Panc1 (cell line): ENCODE results near the gene C14orf132. TPM values are rescaled to one million over a fixed set of nuclear protein-coding genes. Genes with fewer than 3 reads are reported as not detected.

Source experiments
- ATAC-seq: fragments of 200-7000 bp; cut with Tn5 transposase; 2 replicates; pipeline ENCODE4 v1.9.1; 2020; ENCODE audit warnings: mild to moderate bottlenecking, moderate library complexity
- BruUV-seq: library from RNA; stranded (reverse); fragments of 400-500 nt; replicated peaks from 2 replicates; lab custom pipeline; 2021; lab: Mats Ljungman, UMichigan
- CTCF ChIA-PET: fragments of 300-600 bp; sonication (Branson Sonifier 250); formaldehyde crosslinking; loops from one replicate; lab custom pipeline; 2022; ENCODE audit warnings: antibody characterized with exemption; lab: Charles Lee
- POLR2A ChIA-PET: fragments of 300-600 bp; sonication (Branson Sonifier 250); formaldehyde crosslinking; loops from one replicate; lab custom pipeline; 2022; ENCODE audit warnings: antibody characterized with exemption; lab: Charles Lee
- DNase-seq: peaks from one replicate; pipeline ENCODE4 v3.0.0-alpha.2; 2010; ENCODE audit warnings: low read depth, low spot score
- H3K27ac ChIP-seq: 2 replicates; pipeline ENCODE4 v1.5.1; 2011; ENCODE audit warnings: mild to moderate bottlenecking, low read length, inconsistent platforms
- H3K27me3 ChIP-seq: fragments of 200-500 bp; sonication (Bioruptor generic); 2 replicates; pipeline ENCODE4 v1.6.0; 2014; ENCODE audit warnings: low read length, inconsistent platforms; ENCODE audit not compliant: control insufficient read depth, insufficient read depth
- H3K36me3 ChIP-seq: fragments of 200-500 bp; sonication (Bioruptor generic); 2 replicates; pipeline ENCODE4 v1.5.1; 2014; ENCODE audit warnings: inconsistent platforms, mild to moderate bottlenecking, low read length, moderate library complexity; ENCODE audit not compliant: control insufficient read depth, insufficient read depth
- H3K4me1 ChIP-seq: 2 replicates; pipeline ENCODE4 v1.5.1; 2011; ENCODE audit warnings: inconsistent platforms, mild to moderate bottlenecking, low read length, moderate library complexity; ENCODE audit not compliant: control insufficient read depth, insufficient read depth
- H3K4me3 ChIP-seq, 2 experiments: 2 replicates each; pipeline ENCODE4 v1.5.1; 2011 to 2012; ENCODE audit warnings: low read depth in 2 of 2, low read length in 2 of 2, mild to moderate bottlenecking in 2 of 2, inconsistent platforms in 1 of 2, moderate library complexity in 1 of 2
- H3K9me3 ChIP-seq: fragments of 200-500 bp; sonication (Bioruptor generic); 2 replicates; pipeline ENCODE4 v1.5.1; 2014; ENCODE audit warnings: low read depth, mild to moderate bottlenecking, inconsistent platforms, low read length, moderate library complexity; ENCODE audit not compliant: control insufficient read depth, insufficient read depth
- CTCF ChIP-seq: fragments of 450-650 bp; IDR thresholded peaks from 2 replicates; pipeline ENCODE4 v1.5.1; 2017; ENCODE audit warnings: mild to moderate bottlenecking
- POLR2AphosphoS5 ChIP-seq: IDR thresholded peaks from 2 replicates; pipeline ENCODE4 v1.6.1; 2012; ENCODE audit warnings: mild to moderate bottlenecking, low read depth, low read length, moderate library complexity
- REST ChIP-seq, 2 experiments: IDR thresholded peaks; 2 replicates each; pipeline ENCODE4 v1.6.1; 2011 to 2012; ENCODE audit warnings: low read depth in 2 of 2, control low read depth in 1 of 2, low read length in 1 of 2, mild to moderate bottlenecking in 1 of 2, moderate library complexity in 1 of 2; ENCODE audit not compliant: insufficient read depth in 1 of 2
- SIN3A ChIP-seq: IDR thresholded peaks from 2 replicates; pipeline ENCODE4 v1.6.1; 2012; ENCODE audit warnings: low read depth, mild to moderate bottlenecking, low read length, moderate library complexity, borderline replicate concordance; ENCODE audit not compliant: insufficient read depth
- TCF7L2 ChIP-seq: IDR thresholded peaks from 2 replicates; pipeline ENCODE4 v1.6.1; 2011; ENCODE audit warnings: mild to moderate bottlenecking, low read depth, low read length, inconsistent platforms
- in situ Hi-C: cut with HindIII; loops from 2 replicates; pipeline ENCODE4 v1.10.0; 2016; ENCODE audit warnings: low sequenced_read_pairs, low pct_unique_long_range_greater_than_20kb
- intact Hi-C: fragments of 100-400 bp; cut with micrococcal nuclease; formaldehyde crosslinking; loops from one replicate; pipeline ENCODE4 v1.10.0; 2022; ENCODE audit not compliant: unreplicated experiment
- total RNA-seq: library from RNA; stranded (reverse); gene quantifications from one replicate; pipeline ENCODE4 v1.2.1, GENCODE V29; 2021; ENCODE audit not compliant: unreplicated experiment

The C14orf132 gene
- total RNA-seq, 1 experiment from 2014 or later, result 23.0 TPM

DNA sequence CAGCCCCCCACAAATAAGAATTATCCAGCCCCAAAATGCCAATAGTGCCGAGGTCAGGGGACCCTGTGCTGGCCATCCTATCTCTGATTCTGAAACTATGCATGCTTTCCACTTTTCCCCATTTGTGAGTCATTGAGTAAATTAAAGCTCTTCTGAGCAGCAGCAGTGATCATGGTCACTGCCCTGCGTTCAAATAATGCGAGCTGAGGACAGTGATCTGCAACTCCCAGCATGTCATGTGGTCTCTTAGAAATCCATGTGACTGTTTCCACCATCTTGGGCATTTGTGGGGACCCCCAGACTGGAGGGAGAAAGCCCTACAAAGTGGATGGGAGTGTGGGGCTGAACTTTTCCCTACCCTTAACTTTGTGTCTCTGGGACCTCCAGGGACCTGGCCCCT, 53.8 kb downstream of the C14orf132 start:
- TF ChIP-seq TCF7L2, result no peak
- no peak for TF ChIP-seq SIN3A
- ATAC-seq (no peak), DNase-seq (no peak)
- no peak overlapping the region for H3K4me3 ChIP-seq
- H3K9me3 ChIP-seq, result no peaks in the 10 kb centered on the region
- H3K4me1 ChIP-seq, result peaks cover 12% of the 10 kb centered on the region
- ChIA-PET POLR2A (no interaction called here), CTCF (no interaction called here)
- no TSS peak for BruUV-seq
- no peaks in the 10 kb centered on the region for H3K36me3 ChIP-seq
- intact Hi-C loops, result no loop called here
- no peak overlapping the region for H3K27ac ChIP-seq
- in situ Hi-C loops, result no loop called here
- H3K27me3 ChIP-seq, result no peaks in the 10 kb centered on the region

- Histone ChIP-seq H3K4me1 (peaks cover 12% of the 10 kb centered on the region), H3K4me3 (no peak overlapping the region), H3K27me3 (no peaks in the 10 kb centered on the region), H3K27ac (peak overlapping the region; percentile 68), H3K9me3 (no peaks in the 10 kb centered on the region), H3K36me3 (no peaks in the 10 kb centered on the region)
- ATAC-seq, result no peak
- intact Hi-C loops (no loop called here), in situ Hi-C loops (no loop called here)
- no peak for DNase-seq
- TF ChIP-seq REST (IDR thresholded peaks at IDR 0.05; ENCODE audit: insufficient read depth in 1 of 2, low read depth in 2 of 2, low read length in 1 of 2), result no peak
- TF ChIP-seq CTCF, result no peak
- no peak for TF ChIP-seq TCF7L2
- TF ChIP-seq SIN3A, result no peak
- TF ChIP-seq POLR2AphosphoS5, result no peak
- CTCF ChIA-PET, result no interaction called here
- POLR2A ChIA-PET, result no interaction called here
- no TSS peak for BruUV-seq
Measured at GRCh38 chr14:96094211-96094610, 55.0 kb downstream of the C14orf132 start.

- H3K4me1 ChIP-seq, result peaks cover 12% of the 10 kb centered on the region
- no peak overlapping the region for H3K4me3 ChIP-seq
- no TSS peak for BruUV-seq
- ChIA-PET CTCF (no interaction called here), POLR2A (no interaction called here)
- no peak for TF ChIP-seq SIN3A
- no peak for TF ChIP-seq REST (IDR thresholded peaks at IDR 0.05; ENCODE audit: insufficient read depth in 1 of 2, low read depth in 2 of 2, low read length in 1 of 2)
- TF ChIP-seq CTCF, result no peak
- no peak for TF ChIP-seq POLR2AphosphoS5
- TF ChIP-seq TCF7L2, result no peak
- in situ Hi-C loops, result no loop called here
- no peaks in the 10 kb centered on the region for H3K36me3 ChIP-seq
- DNase-seq, result no peak
- H3K27me3 ChIP-seq, result no peaks in the 10 kb centered on the region
- intact Hi-C loops, result loop anchor here (5.0 kb wide), 1 partner anchor 97 kb away; no protein-coding TSS in a partner anchor
- no peaks in the 10 kb centered on the region for H3K9me3 ChIP-seq
- no peak for ATAC-seq
- H3K27ac ChIP-seq, result peak overlapping the region; percentile 68
Measured at GRCh38 chr14:96094656-96095055, 55.5 kb downstream of the C14orf132 start.
